GM12878 (cell line): ENCODE results near the gene POLR1A. TPM values are rescaled to one million over a fixed set of nuclear protein-coding genes. Genes with fewer than 3 reads are reported as not detected.

ENCODE experiments used
- ASH2L ChIP-seq: fragments of 300-600, 200-600 bp; sonication (generic); IDR thresholded peaks from 2 replicates; pipeline ENCODE4 v1.6.1; 2017; ENCODE audit warnings: low read depth, mild to moderate bottlenecking, borderline replicate concordance
- ATF7 ChIP-seq: fragments of 450-650 bp; IDR thresholded peaks from 2 replicates; pipeline ENCODE4 v1.6.1; 2016; ENCODE audit warnings: low read depth, mild to moderate bottlenecking
- IKZF1 ChIP-seq: fragments of 450-650 bp; conservative IDR thresholded peaks from 2 replicates; pipeline ENCODE4 v1.6.1; 2017; ENCODE audit warnings: antibody characterized with exemption, mild to moderate bottlenecking
- IKZF2 ChIP-seq, 2 experiments: fragments of 450-650 bp; IDR thresholded peaks; 2 replicates each; pipeline ENCODE4 v1.6.1; 2017; ENCODE audit warnings: mild to moderate bottlenecking in 2 of 2, moderate library complexity in 2 of 2
- KDM1A ChIP-seq: fragments of 200-600 bp; sonication (generic); IDR thresholded peaks from 2 replicates; pipeline ENCODE4 v1.6.1; 2016; ENCODE audit warnings: borderline replicate concordance
- NFYB ChIP-seq: IDR thresholded peaks from 2 replicates; pipeline ENCODE4 v1.6.1; 2011; ENCODE audit warnings: low read depth, mild to moderate bottlenecking, low read length, improper control_type of control experiment, moderate library complexity; ENCODE audit not compliant: insufficient read depth
- RUNX3 ChIP-seq: IDR thresholded peaks from 2 replicates; pipeline ENCODE4 v1.6.1; 2012; ENCODE audit warnings: low read length, inconsistent platforms
- TCF7 ChIP-seq: IDR thresholded peaks from 2 replicates; pipeline ENCODE4 v1.6.1; 2014; ENCODE audit warnings: antibody characterized with exemption, borderline replicate concordance
- WRNIP1 ChIP-seq: IDR thresholded peaks from 2 replicates; pipeline ENCODE4 v1.6.1; 2011; ENCODE audit warnings: low read depth, low read length, improper control_type of control experiment, borderline replicate concordance
- ZNF592 ChIP-seq: fragments of 450-650 bp; IDR thresholded peaks from 2 replicates; pipeline ENCODE4 v1.6.1; 2017; ENCODE audit warnings: mild to moderate bottlenecking, moderate library complexity
- polyA plus RNA-seq, 11 experiments: library from polyadenylated mRNA; depleted of rRNA in 4 of 11; unstranded in 6 of 11; stranded (reverse) in 5 of 11; fragments of >200 nt; fragmentation: Nextera tagmentation in 4 of 11; fragmentation: Illumina TruSeq in 1 of 11; extraction: Ambion mirVana in 4 of 11; extraction: Trizol in 1 of 11; gene quantifications; 1 replicate in 1 of 11; 2 replicates in 10 of 11; pipeline versions ENCODE4 v1.2.1 to v1.2.3, GENCODE V29; 2011 to 2016; ENCODE audit warnings: inconsistent platforms in 2 of 11, missing spikeins in 2 of 11, low read depth in 1 of 11
- total RNA-seq, 4 experiments: library from RNA; depleted of rRNA in 3 of 4; stranded (reverse); fragments of >200 nt in 3 of 4; fragmentation: Illumina TruSeq in 1 of 4; extraction: Trizol in 1 of 4; gene quantifications; 2 replicates each; pipeline versions ENCODE4 v1.2.1 to v1.2.3, GENCODE V29; 2013 to 2021
- TF ChIP-seq, protein P1 (sequence below): IDR thresholded peaks from 2 replicates; pipeline ENCODE4 v1.6.1; 2011; ENCODE audit warnings: borderline replicate concordance, low read depth, mild to moderate bottlenecking, moderate library complexity, low read length; ENCODE audit not compliant: insufficient read depth, poor library complexity, severe bottlenecking
- TF ChIP-seq, protein P2 (sequence below): fragments of 450-650 bp; IDR thresholded peaks from 2 replicates; pipeline ENCODE4 v1.6.1; 2017; ENCODE audit warnings: mild to moderate bottlenecking, moderate library complexity
- TF ChIP-seq, protein P3 (sequence below): fragments of 450-650 bp; IDR thresholded peaks from 2 replicates; pipeline ENCODE4 v1.6.1; 2016; ENCODE audit warnings: mild to moderate bottlenecking

Gene POLR1A
- total and polyA plus RNA-seq, 10 of the 15 experiments (the other 5 are each of a cell fraction or from before 2014, with no cell fraction given), result 2.1 to 53.9 (median 17.8) TPM

DNA sequence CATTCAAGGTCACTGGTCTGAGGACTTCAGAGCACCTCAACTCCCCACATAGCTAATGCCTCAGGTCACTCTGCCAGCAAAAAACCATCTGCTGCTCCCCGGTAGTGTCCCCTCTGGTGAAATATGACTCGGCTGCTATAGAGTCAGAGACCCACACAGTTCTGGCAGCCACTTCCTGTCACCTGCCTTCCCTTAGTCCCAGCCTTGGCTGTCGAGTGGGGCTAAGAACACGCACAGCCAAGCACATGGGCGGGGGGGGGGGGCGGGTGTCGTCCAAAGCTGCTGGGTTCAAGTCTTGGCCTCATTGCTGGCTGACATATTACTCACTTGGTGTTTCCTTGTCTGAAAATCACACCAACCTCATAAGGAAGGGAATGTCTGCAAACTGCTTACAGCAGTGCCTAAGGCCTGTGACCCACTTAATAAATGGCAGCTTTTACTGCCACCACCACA, 37.5 kb downstream of the POLR1A start (continued):
- TF ChIP-seq, protein P1, sequence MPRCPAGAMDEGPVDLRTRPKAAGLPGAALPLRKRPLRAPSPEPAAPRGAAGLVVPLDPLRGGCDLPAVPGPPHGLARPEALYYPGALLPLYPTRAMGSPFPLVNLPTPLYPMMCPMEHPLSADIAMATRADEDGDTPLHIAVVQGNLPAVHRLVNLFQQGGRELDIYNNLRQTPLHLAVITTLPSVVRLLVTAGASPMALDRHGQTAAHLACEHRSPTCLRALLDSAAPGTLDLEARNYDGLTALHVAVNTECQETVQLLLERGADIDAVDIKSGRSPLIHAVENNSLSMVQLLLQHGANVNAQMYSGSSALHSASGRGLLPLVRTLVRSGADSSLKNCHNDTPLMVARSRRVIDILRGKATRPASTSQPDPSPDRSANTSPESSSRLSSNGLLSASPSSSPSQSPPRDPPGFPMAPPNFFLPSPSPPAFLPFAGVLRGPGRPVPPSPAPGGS, result no peak
- TF ChIP-seq NFYB (no peak), KDM1A (no peak), RUNX3 (peak; percentile 6; the same call in 1 of the 2 replicates), TCF7 (no peak), IKZF2 (IDR thresholded peaks at IDR 0.05) (no peak), ZNF592 (0 out of 2 replicates have a peak, but pooled peaks have one; percentile 47), ATF7 (no peak), IKZF1 (no peak), ASH2L (no peak), WRNIP1 (no peak)
- TF ChIP-seq, protein P2, sequence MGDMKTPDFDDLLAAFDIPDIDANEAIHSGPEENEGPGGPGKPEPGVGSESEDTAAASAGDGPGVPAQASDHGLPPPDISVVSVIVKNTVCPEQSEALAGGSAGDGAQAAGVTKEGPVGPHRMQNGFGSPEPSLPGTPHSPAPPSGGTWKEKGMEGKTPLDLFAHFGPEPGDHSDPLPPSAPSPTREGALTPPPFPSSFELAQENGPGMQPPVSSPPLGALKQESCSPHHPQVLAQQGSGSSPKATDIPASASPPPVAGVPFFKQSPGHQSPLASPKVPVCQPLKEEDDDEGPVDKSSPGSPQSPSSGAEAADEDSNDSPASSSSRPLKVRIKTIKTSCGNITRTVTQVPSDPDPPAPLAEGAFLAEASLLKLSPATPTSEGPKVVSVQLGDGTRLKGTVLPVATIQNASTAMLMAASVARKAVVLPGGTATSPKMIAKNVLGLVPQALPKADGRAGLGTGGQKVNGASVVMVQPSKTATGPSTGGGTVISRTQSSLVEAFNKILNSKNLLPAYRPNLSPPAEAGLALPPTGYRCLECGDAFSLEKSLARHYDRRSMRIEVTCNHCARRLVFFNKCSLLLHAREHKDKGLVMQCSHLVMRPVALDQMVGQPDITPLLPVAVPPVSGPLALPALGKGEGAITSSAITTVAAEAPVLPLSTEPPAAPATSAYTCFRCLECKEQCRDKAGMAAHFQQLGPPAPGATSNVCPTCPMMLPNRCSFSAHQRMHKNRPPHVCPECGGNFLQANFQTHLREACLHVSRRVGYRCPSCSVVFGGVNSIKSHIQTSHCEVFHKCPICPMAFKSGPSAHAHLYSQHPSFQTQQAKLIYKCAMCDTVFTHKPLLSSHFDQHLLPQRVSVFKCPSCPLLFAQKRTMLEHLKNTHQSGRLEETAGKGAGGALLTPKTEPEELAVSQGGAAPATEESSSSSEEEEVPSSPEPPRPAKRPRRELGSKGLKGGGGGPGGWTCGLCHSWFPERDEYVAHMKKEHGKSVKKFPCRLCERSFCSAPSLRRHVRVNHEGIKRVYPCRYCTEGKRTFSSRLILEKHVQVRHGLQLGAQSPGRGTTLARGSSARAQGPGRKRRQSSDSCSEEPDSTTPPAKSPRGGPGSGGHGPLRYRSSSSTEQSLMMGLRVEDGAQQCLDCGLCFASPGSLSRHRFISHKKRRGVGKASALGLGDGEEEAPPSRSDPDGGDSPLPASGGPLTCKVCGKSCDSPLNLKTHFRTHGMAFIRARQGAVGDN, result peak; percentile 85; the same call in 1 of the 2 replicates
- TF ChIP-seq, protein P3, sequence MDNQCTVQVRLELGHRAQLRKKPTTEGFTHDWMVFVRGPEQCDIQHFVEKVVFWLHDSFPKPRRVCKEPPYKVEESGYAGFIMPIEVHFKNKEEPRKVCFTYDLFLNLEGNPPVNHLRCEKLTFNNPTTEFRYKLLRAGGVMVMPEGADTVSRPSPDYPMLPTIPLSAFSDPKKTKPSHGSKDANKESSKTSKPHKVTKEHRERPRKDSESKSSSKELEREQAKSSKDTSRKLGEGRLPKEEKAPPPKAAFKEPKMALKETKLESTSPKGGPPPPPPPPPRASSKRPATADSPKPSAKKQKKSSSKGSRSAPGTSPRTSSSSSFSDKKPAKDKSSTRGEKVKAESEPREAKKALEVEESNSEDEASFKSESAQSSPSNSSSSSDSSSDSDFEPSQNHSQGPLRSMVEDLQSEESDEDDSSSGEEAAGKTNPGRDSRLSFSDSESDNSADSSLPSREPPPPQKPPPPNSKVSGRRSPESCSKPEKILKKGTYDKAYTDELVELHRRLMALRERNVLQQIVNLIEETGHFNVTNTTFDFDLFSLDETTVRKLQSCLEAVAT, result 0 out of 2 replicates have a peak, but pooled peaks have one; percentile 16
- TF ChIP-seq, all 136 proteins: peak for 6
